Uterus (tissue), 4 donors: ENCODE data around the gene RGS6. TPM values are rescaled to one million over a fixed set of nuclear protein-coding genes. Genes with fewer than 3 reads are reported as not detected.

Source experiments
- DNase-seq, 2 donors: peaks; one replicate each; pipeline ENCODE4 v3.0.0-alpha.2; 2019 to 2020
- H3K27ac ChIP-seq, 2 donors: fragments of 200-600 bp; sonication (generic); 1 replicate in 1 of 2; 2 replicates in 1 of 2; pipeline ENCODE4 v1.5.1; 2016 to 2018
- H3K27me3 ChIP-seq, 2 donors: fragments of 200-600 bp; sonication (generic); one replicate each; pipeline ENCODE4 v1.5.1; 2018 to 2019; ENCODE audit warnings: control low read depth in 1 of 2
- H3K36me3 ChIP-seq, 2 donors: fragments of 200-600 bp; sonication (generic); one replicate each; pipeline ENCODE4 v1.5.1; 2019; ENCODE audit warnings: control low read depth in 1 of 2
- H3K4me1 ChIP-seq, 2 donors: fragments of 200-600 bp; sonication (generic); one replicate each; pipeline ENCODE4 v1.5.1; 2018 to 2019; ENCODE audit warnings: control low read depth in 1 of 2
- H3K4me3 ChIP-seq, 2 donors: fragments of 200-600 bp; sonication (generic); 1 replicate in 1 of 2; 2 replicates in 1 of 2; pipeline ENCODE4 v1.5.1; 2018 to 2019; ENCODE audit warnings: mild to moderate bottlenecking in 1 of 2
- H3K9me3 ChIP-seq, 2 donors: fragments of 200-600 bp; sonication (generic); one replicate each; pipeline ENCODE4 v1.5.1; 2019; ENCODE audit warnings: control low read depth in 1 of 2
- POLR2A ChIP-seq, 2 donors: fragments of 450-650 bp; IDR thresholded peaks; one replicate each; pipeline ENCODE4 v1.6.1; 2016; ENCODE audit warnings: antibody characterized with exemption in 2 of 2, mild to moderate bottlenecking in 1 of 2, moderate library complexity in 1 of 2
- intact Hi-C: fragments of 100-400 bp; cut with DNase I; formaldehyde crosslinking; loops from one replicate; pipeline ENCODE4 v1.15.1; 2023; ENCODE audit warnings: low total_unique reads
- total RNA-seq, 4 donors: library from RNA; depleted of rRNA in 3 of 4; stranded (reverse); fragments of >200 nt in 3 of 4; gene quantifications; one replicate each; pipeline versions ENCODE4 v1.1.0 to v1.2.4, GENCODE V29; 2014 to 2023
- TF ChIP-seq, protein P1 (sequence below), 4 experiments: fragments of 200-600 bp in 2 of 4; fragments of 450-650 bp in 2 of 4; sonication (generic) in 2 of 4; IDR thresholded peaks; one replicate each; pipeline ENCODE4 v1.5.1; 2016 to 2019; ENCODE audit warnings: antibody characterized with exemption in 4 of 4, mild to moderate bottlenecking in 2 of 4, moderate library complexity in 1 of 4
- donor health status: DM: yes; HTN: yes; CAD: no.

The RGS6 gene
- total RNA-seq, 4 donors from 2014 or later, result 1.0 to 7.4 (median 6.2) TPM; not detected in 1

DNA sequence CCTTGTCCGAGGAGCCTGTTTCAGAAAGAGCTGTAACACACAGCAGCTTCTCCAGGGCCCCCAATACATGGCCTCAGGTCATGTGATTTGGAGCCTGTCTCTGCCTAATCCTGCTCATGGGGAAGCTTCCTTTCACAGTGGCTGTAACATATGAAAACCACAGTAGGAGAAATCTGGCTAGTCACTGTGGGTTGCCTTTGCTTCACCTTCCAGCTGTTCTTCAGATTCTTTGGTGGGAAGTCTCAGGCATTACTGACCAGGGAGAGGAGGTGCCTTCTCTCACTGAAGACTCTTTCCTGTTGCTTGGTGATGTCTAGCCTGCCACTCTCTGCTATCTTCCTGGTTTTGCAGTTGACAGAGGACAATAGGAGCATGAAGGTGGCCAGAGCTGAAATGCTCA is 611.1 kb downstream of the RGS6 start:
- H3K27ac ChIP-seq, result no peak overlapping the region
- H3K27me3 ChIP-seq, result no peaks in the 10 kb centered on the region
- H3K9me3 ChIP-seq, result no peaks in the 10 kb centered on the region
- no peak for DNase-seq
- no peaks in the 10 kb centered on the region for H3K36me3 ChIP-seq
- no peak overlapping the region for H3K4me3 ChIP-seq
- H3K4me1 ChIP-seq, result no peaks in the 10 kb centered on the region
- TF ChIP-seq, protein P1, sequence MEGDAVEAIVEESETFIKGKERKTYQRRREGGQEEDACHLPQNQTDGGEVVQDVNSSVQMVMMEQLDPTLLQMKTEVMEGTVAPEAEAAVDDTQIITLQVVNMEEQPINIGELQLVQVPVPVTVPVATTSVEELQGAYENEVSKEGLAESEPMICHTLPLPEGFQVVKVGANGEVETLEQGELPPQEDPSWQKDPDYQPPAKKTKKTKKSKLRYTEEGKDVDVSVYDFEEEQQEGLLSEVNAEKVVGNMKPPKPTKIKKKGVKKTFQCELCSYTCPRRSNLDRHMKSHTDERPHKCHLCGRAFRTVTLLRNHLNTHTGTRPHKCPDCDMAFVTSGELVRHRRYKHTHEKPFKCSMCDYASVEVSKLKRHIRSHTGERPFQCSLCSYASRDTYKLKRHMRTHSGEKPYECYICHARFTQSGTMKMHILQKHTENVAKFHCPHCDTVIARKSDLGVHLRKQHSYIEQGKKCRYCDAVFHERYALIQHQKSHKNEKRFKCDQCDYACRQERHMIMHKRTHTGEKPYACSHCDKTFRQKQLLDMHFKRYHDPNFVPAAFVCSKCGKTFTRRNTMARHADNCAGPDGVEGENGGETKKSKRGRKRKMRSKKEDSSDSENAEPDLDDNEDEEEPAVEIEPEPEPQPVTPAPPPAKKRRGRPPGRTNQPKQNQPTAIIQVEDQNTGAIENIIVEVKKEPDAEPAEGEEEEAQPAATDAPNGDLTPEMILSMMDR (IDR thresholded peaks at IDR 0.05), result no peak
- no peak for TF ChIP-seq POLR2A (IDR thresholded peaks at IDR 0.05)
- intact Hi-C loops, result no loop called here

DNA sequence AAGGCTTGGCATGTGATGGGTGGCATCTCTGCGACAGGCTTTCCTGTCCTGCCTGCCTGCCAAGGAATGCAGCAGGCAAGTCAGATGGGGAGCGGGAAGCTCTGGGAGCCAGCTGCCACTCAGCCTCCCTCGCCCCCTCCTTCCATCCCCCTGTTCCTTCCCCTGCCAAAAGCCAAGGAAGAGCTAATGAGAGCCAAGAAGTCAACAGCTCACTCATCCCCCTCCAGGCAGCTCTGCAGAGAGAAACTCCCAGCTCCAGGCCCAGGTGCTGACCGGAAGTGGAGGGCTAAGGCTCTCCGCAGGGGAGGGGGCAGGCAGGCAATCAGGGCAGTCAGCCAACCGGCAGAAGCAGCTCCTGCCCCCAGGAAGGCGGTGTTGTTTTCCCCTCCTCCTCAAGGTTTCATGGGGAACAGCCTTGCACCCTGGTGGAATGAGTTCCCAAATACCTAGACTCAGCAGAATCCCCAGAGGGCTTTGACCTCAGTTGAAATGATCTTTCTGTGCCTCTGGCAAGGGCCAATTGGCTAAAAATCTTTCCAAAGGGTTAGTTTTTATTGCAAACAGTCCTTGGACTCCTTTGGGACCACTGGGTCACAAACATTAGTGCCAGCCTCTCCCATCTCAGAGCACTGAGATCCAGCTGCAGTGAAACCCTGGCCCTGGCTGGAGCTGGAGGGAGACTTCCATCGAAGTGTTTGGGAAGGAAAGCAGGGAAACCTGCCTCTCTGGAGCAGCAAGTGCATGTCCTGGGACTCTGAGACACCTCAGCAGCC is 612.6 kb downstream of the RGS6 start:
- H3K9me3 ChIP-seq, result no peaks in the 10 kb centered on the region
- no peak overlapping the region for H3K27ac ChIP-seq
- no peaks in the 10 kb centered on the region for H3K27me3 ChIP-seq
- TF ChIP-seq, protein P1 (IDR thresholded peaks at IDR 0.05), result no peak
- TF ChIP-seq POLR2A (IDR thresholded peaks at IDR 0.05), result no peak
- DNase-seq, result no peak
- H3K4me3 ChIP-seq, result no peak overlapping the region
- H3K36me3 ChIP-seq, result no peaks in the 10 kb centered on the region
- intact Hi-C loops, result no loop called here
- no peaks in the 10 kb centered on the region for H3K4me1 ChIP-seq

DNA sequence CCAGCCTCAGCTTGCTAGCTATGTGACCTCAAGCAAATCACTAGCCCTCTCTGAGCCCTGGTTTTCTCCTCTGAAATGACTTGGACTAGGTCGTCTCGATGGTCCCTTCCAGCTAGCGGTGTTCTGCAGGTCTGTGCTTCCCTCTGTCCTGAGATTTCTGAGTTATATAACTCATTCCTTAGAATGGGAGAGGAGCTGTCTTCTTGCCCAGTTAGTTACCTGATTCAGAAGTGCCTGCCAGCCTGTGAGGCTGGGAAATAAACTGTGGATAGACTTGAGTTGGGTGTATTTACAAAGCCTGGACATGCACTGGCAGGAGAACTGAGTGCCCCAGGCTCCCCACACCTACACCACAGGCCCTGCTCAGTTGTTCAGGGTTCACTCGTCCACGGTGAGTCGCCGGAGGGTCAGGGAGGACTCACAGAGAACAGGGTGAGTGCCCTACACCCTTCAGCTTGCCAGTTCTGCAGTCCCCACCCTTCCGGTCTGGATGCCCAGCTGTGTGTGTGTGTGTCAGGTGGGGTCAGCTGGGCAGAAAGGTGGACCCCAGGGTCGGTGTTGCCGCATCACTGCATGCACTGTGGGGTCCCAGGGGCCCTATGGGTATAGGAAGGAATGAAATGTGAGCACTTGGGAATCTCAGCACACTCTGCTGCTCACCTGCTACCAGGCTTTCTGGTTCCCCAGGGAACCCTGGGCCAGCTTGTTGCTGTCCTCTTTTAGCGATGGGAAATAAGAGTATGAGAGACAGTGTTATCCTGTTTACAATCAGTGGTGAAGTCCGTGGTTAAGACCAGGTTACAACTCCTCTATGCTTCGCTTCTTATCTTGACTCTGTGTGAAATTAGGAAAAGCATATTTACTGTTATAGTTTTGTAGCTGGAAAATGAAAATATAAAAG is 613.4 kb downstream of the RGS6 start:
- intact Hi-C loops, result no loop called here
- Histone ChIP-seq H3K9me3 (no peaks in the 10 kb centered on the region), H3K4me3 (no peak overlapping the region), H3K36me3 (no peaks in the 10 kb centered on the region), H3K4me1 (no peaks in the 10 kb centered on the region), H3K27me3 (no peaks in the 10 kb centered on the region), H3K27ac (no peak overlapping the region)
- TF ChIP-seq POLR2A (IDR thresholded peaks at IDR 0.05), result no peak
- TF ChIP-seq, protein P1 (IDR thresholded peaks at IDR 0.05), result no peak
- DNase-seq, result no peak

DNA sequence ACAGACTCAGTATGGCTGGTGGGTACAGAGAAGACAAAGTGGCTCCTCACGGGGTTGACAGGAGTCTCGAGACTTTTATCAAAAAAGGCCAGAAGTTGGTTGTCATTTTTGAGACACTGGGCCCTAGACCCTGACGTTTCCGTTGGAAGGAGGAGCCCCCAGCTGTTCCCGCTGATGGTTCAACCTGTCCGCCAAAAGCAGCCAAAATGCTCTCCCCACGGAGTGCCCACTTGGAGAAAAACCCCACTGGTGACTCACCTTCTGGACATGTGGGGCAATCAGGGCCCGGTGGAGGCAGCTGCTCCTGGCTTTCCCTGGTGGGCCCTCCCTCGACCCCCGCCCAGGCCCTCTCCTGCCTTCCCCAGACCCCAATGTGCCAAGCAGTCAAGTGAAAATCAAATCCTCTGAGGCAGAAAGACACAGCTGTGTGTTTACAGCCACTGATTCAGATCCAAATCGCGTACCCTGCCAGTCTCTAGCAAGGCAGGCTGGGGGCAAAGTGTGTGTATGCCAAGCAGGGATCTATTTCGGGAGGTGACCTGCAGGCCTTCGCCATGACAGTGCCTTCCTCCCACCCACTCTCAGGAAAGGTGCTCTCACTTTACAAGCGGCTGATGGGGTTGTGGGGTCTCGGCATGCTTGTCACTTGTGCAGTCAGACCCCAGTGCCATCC is 614.3 kb downstream of the RGS6 start:
- no peak overlapping the region for H3K27ac ChIP-seq
- no peak overlapping the region for H3K4me3 ChIP-seq
- intact Hi-C loops, result no loop called here
- H3K9me3 ChIP-seq, result no peaks in the 10 kb centered on the region
- H3K4me1 ChIP-seq, result no peaks in the 10 kb centered on the region
- H3K36me3 ChIP-seq, result no peaks in the 10 kb centered on the region
- no peak for DNase-seq
- TF ChIP-seq, protein P1 (IDR thresholded peaks at IDR 0.05), result no peak
- TF ChIP-seq POLR2A (IDR thresholded peaks at IDR 0.05), result no peak
- H3K27me3 ChIP-seq, result no peaks in the 10 kb centered on the region
